Endothelial cell of umbilical vein (primary cell): ENCODE data around the gene ARFIP1.

Experiments used
- EZH2 ChIP-seq: IDR thresholded peaks from 2 replicates; pipeline ENCODE4 v1.6.1; 2012; ENCODE audit warnings: borderline replicate concordance, low read depth, mild to moderate bottlenecking, moderate library complexity, low read length, inconsistent platforms; ENCODE audit not compliant: severe bottlenecking
- POLR2A ChIP-seq: IDR thresholded peaks from 2 replicates; pipeline ENCODE4 v1.6.1; 2012; ENCODE audit warnings: low read depth, mild to moderate bottlenecking, control low read depth, low read length
- POLR2AphosphoS5 ChIP-seq: IDR thresholded peaks from 2 replicates; pipeline ENCODE4 v1.6.1; 2012; ENCODE audit warnings: low read depth, mild to moderate bottlenecking, control low read depth, low read length, moderate library complexity; ENCODE audit not compliant: insufficient read depth
- TF ChIP-seq, protein P1 (sequence below), 2 donors: IDR thresholded peaks; 1 replicate in 1 of 2; 2 replicates in 1 of 2; pipeline ENCODE4 v1.5.1; 2011; ENCODE audit warnings: low read length in 2 of 2, mild to moderate bottlenecking in 2 of 2, moderate library complexity in 2 of 2, control low read depth in 1 of 2, inconsistent platforms in 1 of 2, low read depth in 1 of 2; ENCODE audit not compliant: insufficient read depth in 1 of 2; ENCODE audit errors: extremely low read depth in 1 of 2

DNA sequence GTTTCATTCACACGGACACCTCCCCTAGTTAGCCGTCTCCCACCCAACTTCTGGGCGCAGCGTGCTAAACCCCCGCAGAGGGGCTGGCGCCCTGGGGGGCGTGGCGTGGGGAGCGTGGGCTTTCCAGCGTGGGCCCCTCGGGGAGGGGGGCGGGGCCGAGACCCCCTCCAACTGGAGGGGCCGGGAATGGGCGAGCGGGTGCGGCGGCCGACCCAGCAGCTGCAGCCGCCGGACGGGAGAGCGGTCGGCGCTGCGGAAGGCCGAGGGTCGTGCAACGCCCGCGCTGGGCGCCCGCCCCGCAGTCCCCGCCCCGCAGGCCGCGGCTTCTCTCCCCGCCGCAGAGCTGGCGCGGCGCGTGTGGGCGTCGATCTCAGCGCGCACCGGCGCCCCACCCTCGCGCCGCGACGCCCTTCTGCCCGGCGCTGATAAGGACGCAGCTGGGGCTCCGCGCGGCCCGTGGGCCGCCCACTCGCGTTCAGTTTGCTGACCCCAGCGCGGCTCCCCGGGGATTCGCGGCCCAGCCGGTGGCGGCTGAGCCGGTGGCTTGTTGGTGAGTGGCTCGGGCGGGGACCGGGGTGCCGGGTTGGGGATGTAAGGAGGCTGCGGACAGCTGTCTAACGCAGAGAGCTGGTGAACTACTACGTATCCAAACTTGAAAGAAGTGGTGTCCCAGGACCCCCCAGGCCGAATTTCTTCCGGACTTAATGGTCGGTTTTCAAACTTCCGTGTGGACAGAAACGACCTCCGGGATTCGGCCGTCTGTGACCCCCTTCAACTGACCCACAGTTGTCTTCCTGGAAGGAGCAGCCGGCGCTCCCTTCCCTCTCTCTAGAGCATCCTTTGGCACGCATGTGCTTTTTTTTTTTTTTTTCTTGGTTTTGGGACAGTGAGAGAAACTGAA is 157.8 kb downstream of the ARFIP1 start:
- TF ChIP-seq POLR2AphosphoS5 (no peak), POLR2A (no peak), EZH2 (peak; percentile 45)
- TF ChIP-seq, protein P1, sequence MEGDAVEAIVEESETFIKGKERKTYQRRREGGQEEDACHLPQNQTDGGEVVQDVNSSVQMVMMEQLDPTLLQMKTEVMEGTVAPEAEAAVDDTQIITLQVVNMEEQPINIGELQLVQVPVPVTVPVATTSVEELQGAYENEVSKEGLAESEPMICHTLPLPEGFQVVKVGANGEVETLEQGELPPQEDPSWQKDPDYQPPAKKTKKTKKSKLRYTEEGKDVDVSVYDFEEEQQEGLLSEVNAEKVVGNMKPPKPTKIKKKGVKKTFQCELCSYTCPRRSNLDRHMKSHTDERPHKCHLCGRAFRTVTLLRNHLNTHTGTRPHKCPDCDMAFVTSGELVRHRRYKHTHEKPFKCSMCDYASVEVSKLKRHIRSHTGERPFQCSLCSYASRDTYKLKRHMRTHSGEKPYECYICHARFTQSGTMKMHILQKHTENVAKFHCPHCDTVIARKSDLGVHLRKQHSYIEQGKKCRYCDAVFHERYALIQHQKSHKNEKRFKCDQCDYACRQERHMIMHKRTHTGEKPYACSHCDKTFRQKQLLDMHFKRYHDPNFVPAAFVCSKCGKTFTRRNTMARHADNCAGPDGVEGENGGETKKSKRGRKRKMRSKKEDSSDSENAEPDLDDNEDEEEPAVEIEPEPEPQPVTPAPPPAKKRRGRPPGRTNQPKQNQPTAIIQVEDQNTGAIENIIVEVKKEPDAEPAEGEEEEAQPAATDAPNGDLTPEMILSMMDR (IDR thresholded peaks at IDR 0.05; ENCODE audit: extremely low read depth in 1 of 2, insufficient read depth in 1 of 2, low read depth in 1 of 2, low read length in 2 of 2) = no peak
